H1 (cell line): ENCODE measurements around the gene SLC22A23. TPM values are rescaled to one million over a fixed set of nuclear protein-coding genes. Genes with fewer than 3 reads are reported as not detected.

Experiments used
- CTCF ChIA-PET: fragments of 300-600 bp; sonication (Branson Sonifier 250); formaldehyde crosslinking; loops from one replicate; lab custom pipeline; 2021; ENCODE audit not compliant: partially characterized antibody; lab: Charles Lee
- POLR2A ChIA-PET: fragments of 300-600 bp; sonication (Branson Sonifier 250); formaldehyde crosslinking; loops from one replicate; lab custom pipeline; 2021; ENCODE audit warnings: inconsistent platforms; ENCODE audit not compliant: partially characterized antibody; lab: Charles Lee
- DNase-seq, 2 experiments: peaks; one replicate each; pipeline versions ENCODE4 v3.0.0 to v3.0.0-alpha.2; 2010 to 2022; ENCODE audit warnings: low spot score in 2 of 2, low read depth in 1 of 2, mixed read lengths in 1 of 2
- FAIRE-seq: peaks from 2 replicates; lab custom pipeline; 2011; peaks lifted over from hg19 to GRCh38; lab: Jason Lieb, UNC
- H2AFZ ChIP-seq: 2 replicates; pipeline ENCODE4 v1.8.1; 2012; ENCODE audit warnings: low read length, inconsistent platforms
- H2AK5ac ChIP-seq: 2 replicates; pipeline ENCODE4 v1.6.1; 2013; ENCODE audit warnings: low read depth, low read length
- H2BK120ac ChIP-seq: replicated peaks from 2 replicates; pipeline ENCODE3; 2013; ENCODE audit warnings: low read depth, low read length, inconsistent platforms
- H2BK12ac ChIP-seq: 2 replicates; pipeline ENCODE4 v1.6.1; 2013; ENCODE audit warnings: low read depth, low read length
- H2BK15ac ChIP-seq: 2 replicates; pipeline ENCODE4 v1.6.1; 2013; ENCODE audit warnings: low read length
- H2BK20ac ChIP-seq: 2 replicates; pipeline ENCODE4 v1.6.1; 2013; ENCODE audit warnings: low read length
- H2BK5ac ChIP-seq: 2 replicates; pipeline ENCODE4 v1.6.1; 2013; ENCODE audit warnings: low read depth, low read length
- H3K14ac ChIP-seq: 2 replicates; pipeline ENCODE4 v1.6.1; 2013; ENCODE audit warnings: inconsistent platforms; ENCODE audit not compliant: insufficient read length
- H3K18ac ChIP-seq: 2 replicates; pipeline ENCODE4 v1.6.1; 2013; ENCODE audit warnings: low read length; ENCODE audit errors: extremely low read depth
- H3K23ac ChIP-seq: 2 replicates; pipeline ENCODE4 v1.6.1; 2013; ENCODE audit warnings: inconsistent platforms; ENCODE audit not compliant: insufficient read length
- H3K23me2 ChIP-seq: 2 replicates; pipeline ENCODE4 v1.6.1; 2013; ENCODE audit warnings: low read depth, low read length
- H3K27ac ChIP-seq: 2 replicates; pipeline ENCODE4 v1.6.1; 2011; ENCODE audit warnings: low read depth, low read length, inconsistent platforms
- H3K27me3 ChIP-seq, 4 experiments: replicated peaks in 1 of 4; 1 replicate in 1 of 4; 2 replicates in 3 of 4; pipeline versions ENCODE4 v1.6.1 to v1.8.1; 2011 to 2013; ENCODE audit warnings: low read length in 3 of 4, mild to moderate bottlenecking in 3 of 4, inconsistent platforms in 2 of 4, mixed read lengths in 2 of 4, moderate library complexity in 1 of 4; ENCODE audit not compliant: control insufficient read depth in 3 of 4, insufficient read depth in 3 of 4; ENCODE audit errors: extremely low read depth in 1 of 4
- H3K36me3 ChIP-seq, 4 experiments: 2 replicates each; pipeline versions ENCODE4 v1.6.1 to v1.8.1; 2011 to 2013; ENCODE audit warnings: mild to moderate bottlenecking in 4 of 4, low read length in 3 of 4, moderate library complexity in 2 of 4, control low read depth in 1 of 4, inconsistent platforms in 1 of 4; ENCODE audit not compliant: insufficient read depth in 4 of 4, control insufficient read depth in 2 of 4
- H3K4ac ChIP-seq: replicated peaks from 2 replicates; pipeline ENCODE3; 2013; ENCODE audit warnings: low read length, low read depth, mixed read lengths, inconsistent platforms; ENCODE audit not compliant: insufficient read length
- H3K4me1 ChIP-seq, 4 experiments: replicated peaks in 1 of 4; 1 replicate in 1 of 4; 2 replicates in 3 of 4; pipeline versions ENCODE4 v1.6.1 to v1.8.1; 2011 to 2013; ENCODE audit warnings: low read length in 3 of 4, inconsistent platforms in 2 of 4, mixed read lengths in 1 of 4; ENCODE audit not compliant: insufficient read depth in 4 of 4, control insufficient read depth in 3 of 4
- H3K4me2 ChIP-seq, 2 experiments: 2 replicates each; pipeline versions ENCODE4 v1.6.1 to v1.8.1; 2011 to 2013; ENCODE audit warnings: low read depth in 2 of 2, low read length in 2 of 2, control low read depth in 1 of 2, inconsistent platforms in 1 of 2, mild to moderate bottlenecking in 1 of 2; ENCODE audit not compliant: insufficient read depth in 1 of 2
- H3K4me3 ChIP-seq, 4 experiments: fragments of 200-600, 300-600 bp in 1 of 4; sonication (generic), shearing (Covaris generic), sonication (Bioruptor Twin) in 1 of 4; 2 replicates each; pipeline versions ENCODE4 v1.5.1 to v1.8.1; 2011 to 2016; ENCODE audit warnings: low read length in 4 of 4, low read depth in 3 of 4, control low read depth in 2 of 4, inconsistent platforms in 2 of 4, mild to moderate bottlenecking in 2 of 4, mixed read lengths in 1 of 4, moderate library complexity in 1 of 4; ENCODE audit not compliant: insufficient read depth in 2 of 4; ENCODE audit errors: extremely low read depth in 1 of 4
- H3K56ac ChIP-seq: replicated peaks from 2 replicates; pipeline ENCODE3; 2013; ENCODE audit warnings: low read depth, mild to moderate bottlenecking, mixed read lengths, low read length, inconsistent platforms; ENCODE audit not compliant: insufficient read length
- H3K79me1 ChIP-seq: 2 replicates; pipeline ENCODE4 v1.6.1; 2013; ENCODE audit warnings: low read depth, low read length, control low read depth
- H3K79me2 ChIP-seq, 2 experiments: 2 replicates each; pipeline versions ENCODE4 v1.6.1 to v1.8.1; 2012 to 2013; ENCODE audit warnings: low read length in 2 of 2, mild to moderate bottlenecking in 2 of 2, inconsistent platforms in 1 of 2; ENCODE audit not compliant: insufficient read depth in 2 of 2, control insufficient read depth in 1 of 2
- H3K9ac ChIP-seq, 4 experiments: replicated peaks in 1 of 4; 1 replicate in 1 of 4; 2 replicates in 3 of 4; pipeline versions ENCODE4 v1.6.1 to v1.8.1; 2011 to 2013; ENCODE audit warnings: low read depth in 3 of 4, low read length in 3 of 4, control low read depth in 2 of 4, mild to moderate bottlenecking in 2 of 4, moderate library complexity in 2 of 4, inconsistent platforms in 1 of 4; ENCODE audit errors: extremely low read depth in 1 of 4
- H3K9me3 ChIP-seq, 2 experiments: 2 replicates each; pipeline versions ENCODE4 v1.6.1 to v1.8.1; 2012 to 2013; ENCODE audit warnings: mild to moderate bottlenecking in 2 of 2, moderate library complexity in 2 of 2, control low read depth in 1 of 2, inconsistent platforms in 1 of 2, low read depth in 1 of 2, low read length in 1 of 2, mixed read lengths in 1 of 2; ENCODE audit not compliant: insufficient read depth in 2 of 2
- H4K20me1 ChIP-seq, 2 experiments: replicated peaks in 1 of 2; 2 replicates each; pipeline versions ENCODE3 to v1.8.1; 2011 to 2013; ENCODE audit warnings: inconsistent platforms in 2 of 2, low read length in 2 of 2, mild to moderate bottlenecking in 1 of 2; ENCODE audit not compliant: insufficient read depth in 2 of 2, control insufficient read depth in 1 of 2
- H4K5ac ChIP-seq: 2 replicates; pipeline ENCODE4 v1.6.1; 2013; ENCODE audit warnings: low read length, low read depth, mixed read lengths, inconsistent platforms; ENCODE audit not compliant: insufficient read length
- H4K8ac ChIP-seq: 2 replicates; pipeline ENCODE4 v1.8.0; 2013; ENCODE audit warnings: mild to moderate bottlenecking, moderate library complexity, low read length, inconsistent platforms; ENCODE audit not compliant: insufficient read depth; ENCODE audit errors: extremely low read depth
- H4K91ac ChIP-seq: replicated peaks from 2 replicates; pipeline ENCODE3; 2013; ENCODE audit warnings: low read length, mixed read lengths, inconsistent platforms; ENCODE audit not compliant: insufficient read length
- CHD1 ChIP-seq: IDR thresholded peaks from 2 replicates; pipeline ENCODE4 v1.6.1; 2012; ENCODE audit warnings: low read depth, low read length, improper control_type of control experiment
- CTCF ChIP-seq, 3 experiments: IDR thresholded peaks; 1 replicate in 2 of 3; 2 replicates in 1 of 3; pipeline versions ENCODE4 v1.5.1 to v1.6.1; 2011; ENCODE audit warnings: low read length in 3 of 3, mild to moderate bottlenecking in 3 of 3, inconsistent platforms in 2 of 3, low read depth in 1 of 3, moderate library complexity in 1 of 3; ENCODE audit not compliant: insufficient read depth in 1 of 3; ENCODE audit errors: control extremely low read depth in 1 of 3
- POLR2AphosphoS5 ChIP-seq: IDR thresholded peaks from 2 replicates; pipeline ENCODE4 v1.6.1; 2011; ENCODE audit warnings: low read depth, low read length
- SIRT6 ChIP-seq: IDR thresholded peaks from one replicate; pipeline ENCODE4 v1.7.1; 2012; ENCODE audit warnings: low read length, inconsistent platforms
- SP4 ChIP-seq: IDR thresholded peaks from 2 replicates; pipeline ENCODE4 v1.6.1; 2012; ENCODE audit warnings: low read length, inconsistent platforms
- TAF1 ChIP-seq: IDR thresholded peaks from 2 replicates; pipeline ENCODE4 v1.6.1; 2011; ENCODE audit warnings: mild to moderate bottlenecking, low read depth, low read length
- YY1 ChIP-seq: IDR thresholded peaks from 2 replicates; pipeline ENCODE4 v1.6.1; 2011; ENCODE audit warnings: low read depth, mild to moderate bottlenecking, low read length
- WGBS, 2 experiments: shearing (Covaris generic) in 1 of 2; methylation state at CpG; one replicate each; pipeline versions ENCODE4 v1.1.6 to v1.1.7; 2013 to 2015; ENCODE audit warnings: low lambda C conversion rate in 2 of 2, mixed read lengths in 2 of 2, inconsistent platforms in 1 of 2, low coverage in 1 of 2, missing lambda C conversion rate in 1 of 2; ENCODE audit not compliant: insufficient replicate concordance in 2 of 2, insufficient coverage in 1 of 2, insufficient read length in 1 of 2; ENCODE audit errors: extremely low coverage in 1 of 2, missing lambda C conversion rate in 1 of 2; 5-methylcytosine and 5-hydroxymethylcytosine counted together
- polyA plus RNA-seq, 7 experiments: library from polyadenylated mRNA; depleted of rRNA in 3 of 7; stranded (reverse) in 5 of 7; unstranded in 2 of 7; fragments of >200 nt in 5 of 7; fragments of 200-250 nt in 2 of 7; gene quantifications; 1 replicate in 5 of 7; 2 replicates in 1 of 7; 4 replicates in 1 of 7; pipeline versions ENCODE4 v1.2.1 to v1.2.3, GENCODE V29; 2011 to 2013; ENCODE audit warnings: missing spikeins in 2 of 7, mixed read lengths in 2 of 7
- total RNA-seq: library from RNA; stranded (reverse); fragmentation: NEBNext Ultra II Directional; extraction: Animal tissue kit (Norgen Biotek cat#: 25700); gene quantifications from 2 replicates; pipeline ENCODE4 v1.2.1, GENCODE V29; 2021

SLC22A23 gene
- total and polyA plus RNA-seq, 2 of the 8 experiments (the other 6 are each of a cell fraction or from before 2014, with no cell fraction given), result 9.9 to 38.4 TPM

GRCh38 chr6:3384241-3385143 lies 72.4 kb downstream of the SLC22A23 start:
- no peak overlapping the region for H3K18ac ChIP-seq
- H3K9ac ChIP-seq, result no peak overlapping the region
- ChIA-PET CTCF (interaction anchor here (1.0 kb wide), 2 partner anchors 13 to 16 kb away, joined by 3 to 4 read pairs; no protein-coding TSS in a partner anchor), POLR2A (no interaction called here)
- no peak overlapping the region for H4K8ac ChIP-seq
- H4K91ac ChIP-seq, result no peak overlapping the region
- H3K79me2 ChIP-seq, result peaks cover 0 to 18% of the 10 kb centered on the region in 2 experiments; a peak in 3 of 4 replicates
- no peak overlapping the region for H3K27ac ChIP-seq
- no peaks in the 10 kb centered on the region for H3K36me3 ChIP-seq
- H3K14ac ChIP-seq, result no peak overlapping the region
- no peak overlapping the region for H2BK120ac ChIP-seq
- no peak overlapping the region for H2AK5ac ChIP-seq
- H3K23me2 ChIP-seq, result no peaks in the 10 kb centered on the region
- DNase-seq (no peak), FAIRE-seq (no peak)
- no peak overlapping the region for H3K56ac ChIP-seq
- H3K4me2 ChIP-seq, result no peak overlapping the region
- peaks cover 0 to 1% of the 10 kb centered on the region in 2 experiments for H4K20me1 ChIP-seq
- H3K9me3 ChIP-seq, result no peaks in the 10 kb centered on the region
- 88% methylated on average over 9 of the region's 9 CpGs; no CpG with 5 or more reads in 1 of the 2 experiments for WGBS, 2 experiments
- H4K5ac ChIP-seq, result no peak overlapping the region
- no peak overlapping the region for H2BK20ac ChIP-seq
- no peak overlapping the region for H3K23ac ChIP-seq
- H3K4me3 ChIP-seq, result no peak overlapping the region
- H2BK5ac ChIP-seq, result no peak overlapping the region
- H2BK12ac ChIP-seq, result no peak overlapping the region
- no peaks in the 10 kb centered on the region for H3K27me3 ChIP-seq
- peaks cover under 1 to 8% (median 4%) of the 10 kb centered on the region in 4 experiments; a peak in 4 of 7 replicates for H3K4me1 ChIP-seq
- no peak overlapping the region for H2AFZ ChIP-seq
- H2BK15ac ChIP-seq, result no peak overlapping the region
- no peak overlapping the region for H3K4ac ChIP-seq
- TF ChIP-seq POLR2AphosphoS5 (no peak), TAF1 (no peak), CHD1 (no peak), YY1 (no peak), SIRT6 (no peak), CTCF (IDR thresholded peaks at IDR 0.05; ENCODE audit: control extremely low read depth in 1 of 3, insufficient read depth in 1 of 3, low read depth in 1 of 3, low read length in 3 of 3) (no peak), SP4 (no peak)
- TF ChIP-seq, all 59 proteins: peak for 0
- no peaks in the 10 kb centered on the region; the same call in 1 of the 2 replicates for H3K79me1 ChIP-seq
